H9 (cell line): ENCODE measurements around the gene TRH. TPM values are rescaled to one million over a fixed set of nuclear protein-coding genes. Genes with fewer than 3 reads are reported as not detected.

ENCODE experiments used
- DNase-seq: peaks from one replicate; pipeline ENCODE4 v3.0.0-alpha.2; 2017
- H2AFZ ChIP-seq: one replicate; pipeline ENCODE4 v1.6.1; 2013; ENCODE audit warnings: mild to moderate bottlenecking, low read length, control low read depth, moderate library complexity
- H2AK5ac ChIP-seq: 2 replicates; pipeline ENCODE4 v1.6.1; 2013; ENCODE audit warnings: low read length, control low read depth, mixed read lengths; ENCODE audit not compliant: insufficient read length
- H2BK120ac ChIP-seq: one replicate; pipeline ENCODE4 v1.6.1; 2013; ENCODE audit warnings: low read depth, mild to moderate bottlenecking, low read length, control low read depth, inconsistent platforms; ENCODE audit not compliant: poor library complexity, severe bottlenecking
- H2BK12ac ChIP-seq: 2 replicates; pipeline ENCODE4 v1.6.1; 2013; ENCODE audit warnings: low read length, control low read depth, mixed read lengths, low read depth; ENCODE audit not compliant: insufficient read length
- H2BK15ac ChIP-seq: 2 replicates; pipeline ENCODE4 v1.6.1; 2013; ENCODE audit warnings: low read depth, low read length, control low read depth
- H2BK20ac ChIP-seq: one replicate; pipeline ENCODE4 v1.6.1; 2013; ENCODE audit warnings: low read depth, mild to moderate bottlenecking, low read length, control low read depth, inconsistent platforms; ENCODE audit not compliant: poor library complexity, severe bottlenecking
- H2BK5ac ChIP-seq: 2 replicates; pipeline ENCODE4 v1.6.1; 2013; ENCODE audit warnings: low read length, control low read depth, mixed read lengths; ENCODE audit not compliant: insufficient read length
- H3K14ac ChIP-seq: 2 replicates; pipeline ENCODE4 v1.6.1; 2013; ENCODE audit warnings: low read length, control low read depth; ENCODE audit not compliant: insufficient read depth
- H3K18ac ChIP-seq: 2 replicates; pipeline ENCODE4 v1.6.1; 2013; ENCODE audit warnings: low read depth, mild to moderate bottlenecking, mixed read lengths, low read length, control low read depth; ENCODE audit not compliant: insufficient read length
- H3K23ac ChIP-seq: 2 replicates; pipeline ENCODE4 v1.6.1; 2013; ENCODE audit warnings: low read length, control low read depth, mixed read lengths, low read depth; ENCODE audit not compliant: insufficient read length
- H3K23me2 ChIP-seq: 2 replicates; pipeline ENCODE4 v1.6.1; 2013; ENCODE audit warnings: low read depth, mild to moderate bottlenecking, mixed read lengths, low read length, control low read depth; ENCODE audit not compliant: insufficient read length, poor library complexity, severe bottlenecking
- H3K27ac ChIP-seq: 2 replicates; pipeline ENCODE4 v1.5.1; 2013; ENCODE audit warnings: low read length, control low read depth, mixed read lengths, low read depth; ENCODE audit not compliant: insufficient read length
- H3K27me3 ChIP-seq: 2 replicates; pipeline ENCODE4 v1.6.1; 2013; ENCODE audit warnings: low read length, control low read depth, inconsistent platforms; ENCODE audit not compliant: insufficient read depth
- H3K4ac ChIP-seq: 2 replicates; pipeline ENCODE4 v1.6.1; 2013; ENCODE audit warnings: low read depth, mild to moderate bottlenecking, control low read depth, inconsistent platforms, low read length, moderate library complexity
- H3K4me1 ChIP-seq: 2 replicates; pipeline ENCODE4 v1.6.1; 2013; ENCODE audit warnings: low read length, control low read depth, inconsistent platforms; ENCODE audit not compliant: insufficient read depth
- H3K4me2 ChIP-seq: 2 replicates; pipeline ENCODE4 v1.6.1; 2013; ENCODE audit warnings: low read length, control low read depth, mixed read lengths; ENCODE audit not compliant: insufficient read length, insufficient read depth
- H3K56ac ChIP-seq: 2 replicates; pipeline ENCODE4 v1.6.1; 2013; ENCODE audit warnings: low read depth, mild to moderate bottlenecking, mixed read lengths, low read length, control low read depth; ENCODE audit not compliant: insufficient read length
- H3K79me1 ChIP-seq: 2 replicates; pipeline ENCODE4 v1.6.1; 2013; ENCODE audit warnings: low read depth, mild to moderate bottlenecking, moderate library complexity, low read length, control low read depth, inconsistent platforms; ENCODE audit not compliant: insufficient read depth, poor library complexity, severe bottlenecking
- H3K79me2 ChIP-seq: 2 replicates; pipeline ENCODE4 v1.6.1; 2013; ENCODE audit warnings: low read length, control low read depth, inconsistent platforms; ENCODE audit not compliant: insufficient read depth
- H3K9ac ChIP-seq: 2 replicates; pipeline ENCODE4 v1.6.1; 2013; ENCODE audit warnings: low read length, control low read depth, mixed read lengths; ENCODE audit not compliant: insufficient read length; ENCODE audit errors: extremely low read depth
- H3K9me3 ChIP-seq: one replicate; pipeline ENCODE4 v1.6.1; 2013; ENCODE audit warnings: low read depth, low read length, inconsistent platforms; ENCODE audit not compliant: control insufficient read depth
- H3T11ph ChIP-seq: one replicate; pipeline ENCODE4 v1.6.1; 2013; ENCODE audit warnings: mild to moderate bottlenecking, low read length, control low read depth, inconsistent platforms
- H4K20me1 ChIP-seq: one replicate; pipeline ENCODE4 v1.6.1; 2013; ENCODE audit not compliant: control insufficient read depth, insufficient read length, insufficient read depth
- H4K5ac ChIP-seq: 2 replicates; pipeline ENCODE4 v1.6.1; 2013; ENCODE audit warnings: low read depth, mild to moderate bottlenecking, mixed read lengths, low read length, control low read depth; ENCODE audit not compliant: insufficient read length
- H4K8ac ChIP-seq: replicated peaks from 2 replicates; pipeline ENCODE4 v1.6.1; 2013; ENCODE audit warnings: low read length, control low read depth, mixed read lengths, low read depth; ENCODE audit not compliant: insufficient read length
- H4K91ac ChIP-seq: 2 replicates; pipeline ENCODE4 v1.6.1; 2013; ENCODE audit warnings: low read depth, mild to moderate bottlenecking, moderate library complexity, mixed read lengths, low read length, control low read depth; ENCODE audit not compliant: insufficient read length
- H3K27ac Mint-ChIP-seq, 3 experiments: 2 replicates in 2 of 3; 3 replicates in 1 of 3; pipeline ENCODE4 v1.8.0; 2020 to 2021; ENCODE audit warnings: mixed read lengths in 3 of 3, mild to moderate bottlenecking in 1 of 3, moderate library complexity in 1 of 3
- H3K27me3 Mint-ChIP-seq: 2 replicates; pipeline ENCODE4 v1.8.0; 2021; ENCODE audit warnings: low read depth, mild to moderate bottlenecking, moderate library complexity, mixed read lengths
- H3K36me3 Mint-ChIP-seq, 3 experiments: 2 replicates in 2 of 3; 3 replicates in 1 of 3; pipeline ENCODE4 v1.8.0; 2020 to 2021; ENCODE audit warnings: low read depth in 3 of 3, mixed read lengths in 3 of 3; ENCODE audit not compliant: insufficient read depth in 1 of 3
- H3K4me1 Mint-ChIP-seq, 2 experiments: 2 replicates each; pipeline ENCODE4 v1.8.0; 2020; ENCODE audit warnings: mixed read lengths in 2 of 2
- H3K4me3 Mint-ChIP-seq, 2 experiments: 2 replicates in 1 of 2; 3 replicates in 1 of 2; pipeline ENCODE4 v1.8.0; 2020 to 2021; ENCODE audit warnings: mild to moderate bottlenecking in 2 of 2, mixed read lengths in 2 of 2, moderate library complexity in 1 of 2
- H3K9me3 Mint-ChIP-seq, 2 experiments: 2 replicates in 1 of 2; 3 replicates in 1 of 2; pipeline ENCODE4 v1.8.0; 2020; ENCODE audit warnings: mild to moderate bottlenecking in 2 of 2, mixed read lengths in 2 of 2, moderate library complexity in 1 of 2
- CTCF ChIP-seq: fragments of 200-600 bp; sonication (generic); conservative IDR thresholded peaks from 3 replicates; pipeline ENCODE4 v1.8.0; 2021; ENCODE audit warnings: antibody characterized with exemption, mild to moderate bottlenecking
- WGBS: extraction: QIAGEN DNeasy Blood & Tissue Kit; methylation state at CpG from one replicate; pipeline ENCODE4 v1.1.7; 2013; ENCODE audit warnings: missing lambda C conversion rate, low lambda C conversion rate, mixed read lengths; ENCODE audit not compliant: insufficient read length; ENCODE audit errors: extremely low coverage; 5-methylcytosine and 5-hydroxymethylcytosine counted together
- total RNA-seq: library from RNA; stranded (reverse); gene quantifications from 2 replicates; pipeline ENCODE4 v1.2.1, GENCODE V29; 2021

TRH gene
- total RNA-seq, 1 experiment from 2014 or later = not detected

GRCh38 chr3:129967761-129968160 is 6.8 kb upstream of the TRH start:
- Histone ChIP-seq H3K4me2 (no peak overlapping the region), H3K4ac (no peak overlapping the region), H3K79me1 (no peaks in the 10 kb centered on the region), H3K9ac (no peak overlapping the region), H2AFZ (no peak overlapping the region), H4K20me1 (no peaks in the 10 kb centered on the region), H3K9me3 (no peaks in the 10 kb centered on the region), H2AK5ac (no peak overlapping the region), H3T11ph (no peak overlapping the region), H4K8ac (no peak overlapping the region), H2BK120ac (no peak overlapping the region), H3K23me2 (peaks cover 4% of the 10 kb centered on the region), H2BK15ac (no peak overlapping the region), H2BK20ac (no peak overlapping the region), H2BK12ac (no peak overlapping the region), H3K27ac (no peak overlapping the region), H4K5ac (no peak overlapping the region), H4K91ac (no peak overlapping the region), H3K27me3 (peaks cover 54% of the 10 kb centered on the region), H3K18ac (no peak overlapping the region), H3K56ac (no peak overlapping the region), H3K14ac (no peak overlapping the region), H2BK5ac (no peak overlapping the region), H3K79me2 (no peaks in the 10 kb centered on the region), H3K23ac (no peak overlapping the region), H3K4me1 (no peaks in the 10 kb centered on the region)
- H3K9me3 Mint-ChIP-seq = peaks cover 0 to 7% of the 10 kb centered on the region in 2 experiments; a peak in 1 of 5 replicates
- no peak overlapping the region for H3K4me3 Mint-ChIP-seq
- peaks cover 13 to 18% of the 10 kb centered on the region in 2 experiments for H3K4me1 Mint-ChIP-seq
- H3K27ac Mint-ChIP-seq = no peak overlapping the region
- TF ChIP-seq CTCF = no peak
- H3K27me3 Mint-ChIP-seq = peaks cover 91% of the 10 kb centered on the region
- no CpG with 5 or more reads among the region's 5 CpGs for WGBS
- no peak for DNase-seq
- H3K36me3 Mint-ChIP-seq = no peaks in the 10 kb centered on the region
